Measurements from ENCODE around the gene APP.

Gene APP

DNA sequence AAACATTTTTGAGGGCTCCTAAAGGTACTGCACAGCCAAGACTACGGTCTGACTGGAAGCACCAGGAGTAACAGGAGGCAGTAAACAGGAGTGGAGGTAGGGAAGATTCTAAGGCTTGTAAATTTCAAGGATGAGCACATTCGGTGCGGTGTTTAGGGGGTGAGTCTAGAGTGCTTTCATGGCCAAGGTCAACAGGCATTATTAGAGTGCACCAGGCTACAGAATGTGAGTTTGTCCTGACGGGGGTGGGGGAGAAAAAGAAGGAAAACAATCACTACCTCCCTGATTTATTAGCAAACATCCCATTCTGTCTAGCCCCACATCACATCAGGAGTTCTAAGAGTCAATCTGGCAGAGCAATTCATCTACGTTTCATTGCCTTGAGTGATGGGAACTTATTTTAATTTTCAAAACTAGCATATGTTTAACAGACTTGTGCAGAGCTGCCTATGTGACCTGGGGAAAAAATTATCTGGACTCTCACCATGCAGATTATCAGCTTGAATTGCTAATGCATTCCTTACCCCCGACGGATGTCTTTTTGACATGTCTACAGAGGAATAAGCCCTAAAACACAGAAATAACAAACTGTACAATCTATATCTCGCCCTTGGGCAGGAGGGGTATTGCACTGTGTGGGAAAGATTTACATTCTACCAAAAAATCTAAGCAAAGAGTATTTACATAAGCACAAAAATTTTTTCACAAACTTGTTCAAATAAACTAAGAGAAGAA is 45.0 kb downstream of the APP start:
- no peak for DNase-seq

DNA sequence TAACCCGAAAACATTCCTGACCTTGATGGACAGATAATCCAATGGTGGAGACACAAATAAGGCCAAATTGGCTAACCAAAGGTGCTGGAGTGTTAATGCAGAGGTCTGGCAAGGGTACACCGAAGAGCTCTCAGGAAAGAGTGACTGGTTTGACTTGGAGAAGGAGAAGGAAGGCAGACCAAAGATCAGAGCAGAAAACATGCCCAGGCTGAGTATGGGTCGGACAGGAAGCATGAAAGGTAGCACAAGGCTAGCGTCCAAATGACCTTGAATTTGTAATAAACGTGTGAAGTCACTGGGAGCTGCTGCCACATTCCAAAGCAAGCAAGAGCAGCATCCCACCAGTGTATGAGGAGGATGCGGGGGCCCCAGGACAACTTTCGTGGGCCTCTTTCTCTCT is 45.7 kb downstream of the APP start:
- no peak for DNase-seq

DNA sequence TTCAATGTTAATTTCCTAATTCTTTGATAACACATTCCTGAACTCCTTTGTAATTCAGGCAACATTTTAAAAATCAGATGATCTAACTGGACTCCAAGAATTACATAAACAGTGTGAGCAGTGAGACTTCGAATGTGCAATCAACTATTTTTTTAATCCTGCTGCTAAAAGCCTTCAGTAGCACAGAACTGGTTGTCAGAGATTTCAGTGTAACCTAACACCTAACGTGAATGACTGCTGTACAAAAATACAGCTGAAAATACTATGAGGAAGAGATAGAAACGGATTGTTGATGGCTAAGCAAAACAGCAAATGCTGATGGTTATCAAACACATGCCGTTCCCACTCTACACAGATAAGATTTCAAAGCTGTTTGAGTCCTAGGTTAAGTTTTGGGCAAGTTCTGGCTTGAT is 46.1 kb downstream of the APP start:
- DNase-seq: no peak

DNA sequence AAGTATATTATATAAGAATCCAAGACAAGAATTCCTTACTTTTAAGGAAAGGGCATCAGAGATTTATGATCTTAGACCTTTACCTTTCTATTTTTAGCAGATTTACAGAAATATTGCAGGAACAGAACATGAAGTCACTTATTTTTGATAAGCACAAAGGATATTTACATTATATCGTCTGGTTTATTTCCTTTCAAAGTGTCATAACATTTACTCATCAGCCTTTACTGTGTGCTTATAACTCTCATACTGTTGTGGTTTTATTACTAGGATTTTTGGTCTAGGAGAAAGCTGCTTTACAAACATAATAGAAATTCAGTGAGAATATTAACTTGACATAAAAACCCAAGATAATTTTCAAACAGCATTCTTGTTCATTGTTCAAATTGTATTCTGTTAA is 47.6 kb downstream of the APP start:
- DNase-seq: no peak

DNA sequence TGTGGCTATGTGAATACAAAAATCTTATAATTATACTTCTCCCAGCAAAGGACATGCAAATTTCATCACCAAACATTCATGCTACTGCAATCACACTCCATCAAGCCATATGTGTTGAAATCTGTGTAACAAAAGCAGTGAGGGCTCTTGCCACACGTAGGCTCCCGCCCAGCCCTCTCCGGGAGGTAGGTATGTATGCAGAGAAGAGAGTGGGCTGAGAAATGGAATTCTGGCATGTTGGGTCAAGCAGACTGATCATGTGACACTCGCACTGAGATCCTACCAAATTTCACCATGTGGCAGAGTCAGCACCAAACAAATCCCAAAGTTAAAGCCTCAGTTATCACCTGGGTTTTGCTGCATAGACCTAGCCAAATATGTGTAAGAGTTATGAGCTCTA is 49.7 kb downstream of the APP start:
- no peak for DNase-seq

DNA sequence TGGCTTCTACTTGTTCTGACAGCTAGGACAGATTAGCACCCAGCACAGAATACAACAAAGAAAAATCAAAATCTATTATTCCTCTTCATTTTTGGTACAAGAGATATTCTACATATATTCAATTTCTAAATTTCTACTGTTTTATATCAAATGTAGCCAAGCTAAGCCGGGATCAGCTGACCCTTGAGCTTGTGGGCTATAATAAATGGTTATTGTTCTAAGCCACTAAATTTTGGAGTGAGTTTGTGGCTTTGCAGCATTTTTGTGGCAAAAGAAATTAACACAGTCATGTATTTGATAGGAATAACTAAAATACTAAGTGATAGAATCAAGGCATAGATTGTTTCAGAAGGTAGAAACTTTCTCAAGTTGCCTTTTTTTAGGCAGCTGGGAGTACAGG is 50.7 kb downstream of the APP start:
- no peak for DNase-seq

DNA sequence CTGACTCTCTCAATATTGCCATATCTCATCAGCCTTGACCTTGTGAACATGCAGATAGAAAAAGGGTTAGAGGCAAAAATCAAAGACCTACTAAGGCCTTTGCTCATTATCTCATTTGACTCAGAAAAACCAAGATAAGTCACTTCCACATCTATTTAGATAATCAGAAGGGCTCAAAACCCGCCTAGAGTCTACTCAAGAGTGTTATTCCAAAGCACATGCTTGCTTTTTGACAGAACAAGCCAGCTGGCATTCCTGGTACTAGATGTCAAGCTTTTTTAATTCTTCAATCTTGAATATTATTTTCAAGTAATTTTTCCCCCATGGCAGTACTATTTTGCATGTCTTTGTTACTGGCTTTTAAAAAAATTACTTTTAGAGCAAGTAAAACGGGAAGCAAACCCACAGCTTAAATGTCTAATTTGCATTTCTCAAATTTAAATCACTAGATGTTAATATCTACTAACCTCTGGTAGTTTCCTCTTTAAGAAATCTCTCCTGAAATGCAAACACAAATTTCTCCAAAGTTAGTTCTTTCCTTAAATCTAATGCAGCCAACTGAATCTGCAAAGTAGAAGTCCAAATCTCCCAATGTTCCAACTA is 51.5 kb downstream of the APP start:
- DNase-seq: no peak

DNA sequence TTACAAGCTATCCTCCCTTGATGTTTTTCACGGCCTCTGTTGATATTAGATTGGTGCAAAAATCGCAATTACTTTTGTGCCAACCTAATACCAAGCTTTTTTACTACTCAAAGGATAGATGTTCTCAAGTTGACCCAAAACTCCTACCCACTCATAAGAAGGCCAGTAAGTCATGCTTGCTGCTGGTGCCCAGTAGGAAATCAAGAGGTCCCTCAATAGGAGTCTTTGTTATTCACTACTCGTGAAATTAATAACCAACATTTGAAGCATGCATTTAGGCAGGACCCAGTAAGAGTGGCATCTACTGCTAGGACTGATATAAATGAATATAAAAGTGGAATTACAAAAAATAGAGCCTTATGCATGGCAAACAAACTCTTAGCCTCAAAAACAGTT is 52.6 kb downstream of the APP start:
- no peak for DNase-seq

DNA sequence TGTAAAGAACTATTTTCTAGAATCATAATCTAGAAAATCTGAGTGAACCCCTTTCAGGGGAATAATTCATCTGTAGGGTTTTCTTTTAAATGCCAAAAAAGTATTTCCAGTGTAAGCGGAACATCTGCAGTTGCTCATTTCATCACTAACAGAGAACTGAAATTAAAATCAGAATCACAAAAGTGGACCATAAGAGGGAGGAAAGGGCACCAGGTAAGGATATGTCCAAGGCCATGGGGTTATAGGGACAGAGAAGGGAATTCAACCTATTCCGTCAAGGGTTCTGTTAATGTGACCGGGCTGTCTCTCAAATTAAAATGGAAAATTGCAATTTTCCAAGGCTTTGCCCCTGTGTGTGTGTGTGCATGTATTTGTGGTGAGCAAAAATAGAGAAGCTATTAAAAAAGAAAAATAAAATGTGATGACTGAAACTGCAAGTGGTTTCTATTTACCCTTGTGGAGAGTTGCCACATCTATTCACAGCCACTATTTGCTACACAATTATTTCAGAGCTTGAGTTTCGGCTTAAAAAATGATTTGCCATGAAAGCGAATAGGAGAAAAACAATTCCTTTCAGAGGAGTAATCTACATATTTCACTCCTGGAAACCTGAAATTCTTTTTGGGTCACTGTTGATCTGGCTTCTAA is 53.1 kb downstream of the APP start:
- no peak for DNase-seq

DNA sequence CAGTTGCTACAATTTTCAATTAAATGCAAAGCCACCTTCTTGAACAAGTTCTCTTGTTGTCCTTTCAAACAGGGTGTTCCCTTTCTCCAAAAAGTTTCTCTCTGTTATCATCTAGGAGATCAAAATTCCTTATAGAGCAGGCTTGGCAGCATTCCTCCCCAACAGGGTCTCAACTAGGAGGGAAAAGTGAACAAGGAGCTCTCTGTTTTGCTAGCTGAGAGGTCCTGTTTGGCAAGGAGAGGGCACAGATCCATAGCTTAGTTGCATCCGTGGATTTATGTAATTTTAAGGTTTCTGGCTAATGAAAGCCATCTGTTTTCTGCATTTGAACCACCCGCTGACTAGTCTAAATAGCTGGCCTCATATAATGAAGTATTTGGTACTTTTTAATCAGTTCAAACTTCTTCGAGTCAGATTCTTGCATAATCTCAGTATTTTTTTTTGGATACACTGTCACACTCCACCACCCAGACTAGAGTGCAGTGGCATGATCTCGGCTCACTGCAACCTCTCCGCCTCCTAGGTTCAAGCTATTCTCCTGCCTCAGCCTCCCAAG is 54.0 kb downstream of the APP start:
- DNase-seq: no peak

DNA sequence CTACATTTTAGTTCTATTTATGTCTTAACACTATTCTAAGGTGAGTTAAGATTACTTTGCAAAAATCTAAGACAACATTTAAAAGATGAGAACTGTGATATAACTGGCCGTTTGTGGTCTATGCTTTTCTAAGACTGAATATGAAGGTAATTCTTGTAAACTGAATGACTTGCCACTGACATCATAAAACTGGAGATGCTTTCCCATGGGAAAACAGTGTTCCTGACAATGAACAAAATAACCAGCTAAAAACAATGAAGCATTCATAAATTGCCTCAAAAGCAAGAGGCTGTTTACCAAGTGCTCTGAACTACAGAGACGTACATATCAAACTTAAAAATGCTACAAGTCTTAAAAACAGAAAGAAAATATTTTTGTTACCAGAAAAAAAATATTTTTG is 54.7 kb downstream of the APP start:
- no peak for DNase-seq

DNA sequence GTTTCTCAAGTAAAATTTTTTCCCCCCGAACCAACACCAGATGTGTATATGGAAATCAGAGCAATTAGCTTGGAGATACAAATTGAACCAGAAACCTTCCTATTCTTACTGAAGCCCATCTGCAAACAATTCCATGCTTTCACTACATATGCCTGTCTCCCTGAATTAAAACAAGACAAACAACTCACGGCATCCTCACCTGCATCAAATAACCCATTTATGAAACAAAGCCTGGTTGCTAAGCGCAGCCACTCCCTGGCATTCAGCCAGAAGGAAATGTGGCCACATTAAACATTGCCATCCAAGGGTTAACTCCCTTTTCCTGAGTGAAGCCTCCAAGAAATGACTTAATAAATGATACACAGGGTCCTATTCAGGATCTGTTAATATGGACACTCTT is 55.3 kb downstream of the APP start:
- DNase-seq: no peak

DNA sequence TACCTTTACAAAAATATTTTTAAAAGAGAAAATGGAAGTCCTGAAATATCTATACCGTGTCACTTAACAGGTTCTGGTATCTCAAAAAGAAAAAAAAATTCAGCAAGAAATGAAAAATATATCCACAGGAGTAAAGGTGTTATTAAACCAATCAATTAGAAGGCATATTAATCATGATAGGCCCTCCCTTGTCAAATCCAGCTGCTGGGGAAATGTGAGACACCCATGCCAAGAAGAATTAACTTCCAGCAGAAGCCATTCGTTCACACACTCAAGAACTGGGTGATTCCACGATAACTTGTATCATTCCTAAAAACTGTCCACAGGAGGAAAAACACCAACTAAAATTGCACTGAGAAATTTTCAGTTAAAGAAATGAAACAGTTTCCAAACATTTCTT is 57.6 kb downstream of the APP start:
- DNase-seq: no peak

DNA sequence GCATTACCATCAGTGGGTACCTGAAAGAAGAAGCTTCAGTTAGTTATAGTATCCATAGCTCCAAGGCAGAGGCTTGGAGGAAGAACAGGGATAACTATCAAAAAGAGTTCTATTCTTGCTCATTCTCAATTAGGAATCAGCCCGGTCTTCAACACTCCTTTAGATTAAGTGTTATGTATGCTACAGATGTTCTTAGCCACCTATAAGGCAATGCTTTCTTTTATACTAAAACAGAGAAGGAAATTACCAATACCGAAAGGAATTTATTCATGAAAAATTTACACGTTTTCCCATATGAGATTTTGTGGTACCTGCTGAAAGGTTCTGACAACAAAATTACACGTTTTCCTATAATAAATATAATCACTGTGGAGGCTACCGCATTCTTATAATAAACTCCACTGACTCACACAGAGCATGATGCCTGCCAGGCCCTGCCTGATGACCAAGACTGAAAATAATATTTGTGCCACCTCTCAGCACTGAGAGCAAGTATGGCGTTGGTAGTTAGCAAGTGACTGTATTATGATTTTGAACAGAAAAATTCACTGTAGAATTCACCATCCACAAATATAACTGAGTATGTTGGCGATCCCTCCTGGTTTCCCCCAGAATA is 58.3 kb downstream of the APP start:
- DNase-seq: no peak

DNA sequence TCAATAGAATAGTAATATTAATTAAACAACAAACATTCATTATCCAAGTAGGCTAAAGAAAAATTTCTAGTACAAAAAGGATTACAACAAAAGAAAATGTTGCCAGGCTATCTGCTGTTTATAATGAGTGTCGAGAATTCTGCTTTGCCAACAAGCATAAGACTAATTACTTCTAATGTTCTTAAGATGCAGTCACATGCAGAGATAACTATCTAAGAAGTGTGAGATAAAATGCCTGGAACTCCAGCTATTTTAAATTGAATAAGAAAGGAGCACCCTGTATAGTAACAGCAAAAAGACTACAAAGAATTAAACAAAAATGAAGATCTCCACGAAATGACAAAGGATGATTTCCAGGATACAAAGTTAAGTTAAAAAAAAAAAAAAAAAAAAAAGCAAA is 59.9 kb downstream of the APP start:
- DNase-seq: no peak

DNA sequence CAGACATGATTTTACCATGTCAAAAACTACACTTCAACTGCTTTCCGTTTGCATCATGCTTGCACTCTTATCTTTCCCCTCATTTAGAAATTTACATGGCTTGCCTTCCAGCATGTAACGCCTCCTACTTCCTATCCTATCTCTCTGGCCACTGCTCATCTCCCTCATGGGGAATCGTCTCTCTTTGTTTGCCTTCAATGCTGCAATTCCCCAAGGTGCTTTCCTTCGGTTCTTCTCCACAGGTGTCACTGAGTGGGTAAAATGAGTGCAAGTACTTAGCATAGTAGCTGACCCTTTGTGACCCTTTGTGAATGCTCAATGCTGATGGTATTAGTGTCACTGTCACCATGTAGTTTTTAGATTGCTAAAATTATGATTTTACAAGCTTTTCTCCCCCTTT is 63.1 kb downstream of the APP start:
- DNase-seq: no peak

DNA sequence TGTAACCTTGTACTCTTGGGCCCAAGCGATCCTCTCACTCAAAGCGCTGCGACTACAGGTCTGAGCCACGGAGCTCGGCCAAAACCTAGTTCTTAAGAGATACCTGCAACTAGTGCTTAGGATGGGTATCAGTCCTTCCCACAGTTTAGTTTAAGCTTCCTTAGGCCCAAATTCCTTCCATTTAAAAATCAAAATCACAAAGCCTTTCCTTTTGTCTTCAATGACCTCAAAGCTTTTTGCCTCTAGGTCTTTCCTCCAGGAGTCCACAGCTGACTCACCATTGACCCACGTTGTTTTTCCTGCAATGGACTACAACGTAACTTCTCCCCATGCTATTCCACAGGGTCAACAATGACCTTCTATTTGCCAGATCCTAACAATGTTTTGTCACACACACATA is 64.0 kb downstream of the APP start:
- no peak for DNase-seq

DNA sequence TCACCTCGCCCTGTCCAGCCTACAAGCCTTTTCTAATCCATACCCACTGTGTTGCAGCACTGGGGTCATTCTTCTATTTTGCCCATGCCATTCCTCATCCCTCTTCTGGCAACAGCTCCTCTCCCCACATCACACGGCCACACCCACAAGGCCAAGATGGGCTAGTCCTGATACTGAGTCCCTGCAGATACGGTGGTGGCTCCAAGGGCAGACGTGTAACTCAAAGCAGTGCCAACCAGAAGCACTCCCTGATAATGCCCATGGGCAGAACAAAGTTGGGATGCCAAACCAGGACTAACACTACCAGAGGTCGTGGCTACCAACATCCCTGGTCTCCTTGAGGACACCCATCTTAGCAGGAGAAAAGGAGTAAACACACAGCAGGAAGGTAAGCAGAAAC is 64.8 kb downstream of the APP start:
- DNase-seq: no peak

DNA sequence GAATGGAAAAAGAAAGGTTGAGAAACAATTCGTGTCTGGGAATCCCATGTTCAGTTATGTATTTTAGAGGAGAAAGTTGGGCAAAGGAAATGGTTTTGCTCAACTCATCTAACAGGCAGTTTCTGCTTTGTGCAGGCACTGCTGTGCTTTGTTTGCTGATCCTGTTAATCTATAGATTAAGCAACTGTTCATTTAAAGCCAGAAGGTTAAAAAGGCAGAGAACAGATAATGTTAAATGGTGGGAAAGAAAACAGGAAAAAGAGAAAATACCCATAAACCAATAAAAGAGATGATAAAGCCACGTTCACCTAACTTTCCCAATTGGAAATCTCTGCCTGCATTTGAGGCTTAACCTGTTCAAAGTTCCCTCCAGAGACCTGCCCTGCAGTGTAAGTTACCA is 70.0 kb downstream of the APP start:
- DNase-seq: no peak

DNA sequence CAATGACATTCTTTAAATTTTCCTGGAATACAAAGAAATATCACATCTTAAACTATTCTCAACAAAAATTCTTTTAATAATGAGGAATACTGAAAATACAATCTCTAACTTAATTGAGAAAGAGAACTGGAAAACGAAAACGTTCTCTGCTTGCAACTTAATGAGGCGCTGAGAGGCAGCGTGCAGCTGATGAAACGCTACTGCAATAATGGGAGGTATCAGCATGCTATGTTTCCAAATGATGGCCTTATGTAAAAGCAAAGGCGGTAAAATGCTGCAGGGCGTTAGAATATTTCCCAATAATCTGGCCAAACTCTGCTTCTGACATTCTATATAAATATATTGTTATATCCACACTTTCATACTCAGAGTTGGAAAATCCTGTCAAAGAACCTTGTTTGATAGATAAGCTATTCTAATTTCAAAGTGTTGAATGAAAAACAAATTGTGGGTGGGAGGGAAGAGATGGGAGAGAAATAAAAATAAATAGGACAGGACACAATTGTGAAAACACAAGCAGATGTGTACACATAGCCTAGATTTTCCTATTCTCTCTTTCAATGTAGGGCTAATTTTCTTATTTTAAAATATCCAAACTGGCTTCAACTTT is 70.9 kb downstream of the APP start:
- DNase-seq: no peak

DNA sequence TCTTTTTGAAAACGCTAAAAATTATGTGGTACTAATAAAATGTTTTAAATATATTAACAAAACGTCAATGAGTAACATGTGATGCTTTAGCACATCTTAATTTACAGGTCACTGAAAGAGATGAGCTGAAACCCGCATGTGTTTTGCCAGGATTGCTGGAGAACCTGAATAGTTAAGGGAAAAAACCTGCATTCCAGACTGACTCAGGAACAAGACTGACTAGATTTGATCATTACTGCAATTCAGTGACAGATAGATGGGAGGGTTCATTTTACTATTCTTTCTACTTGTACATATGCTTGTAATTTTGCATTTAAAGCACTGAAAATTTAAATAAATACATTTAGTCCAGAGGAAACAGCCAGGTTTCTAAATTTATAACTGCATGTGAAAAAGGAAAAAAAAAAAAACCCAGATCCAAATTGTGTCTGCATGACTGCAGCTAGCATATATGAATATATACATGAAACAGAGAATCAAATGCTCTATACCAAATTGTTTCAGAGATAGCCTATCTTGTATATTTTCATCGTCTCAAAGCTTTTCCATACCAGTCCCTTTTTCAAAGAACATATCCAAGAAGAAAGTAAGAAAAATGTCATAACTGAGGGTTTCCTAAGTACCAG is 71.7 kb downstream of the APP start:
- no peak for DNase-seq

DNA sequence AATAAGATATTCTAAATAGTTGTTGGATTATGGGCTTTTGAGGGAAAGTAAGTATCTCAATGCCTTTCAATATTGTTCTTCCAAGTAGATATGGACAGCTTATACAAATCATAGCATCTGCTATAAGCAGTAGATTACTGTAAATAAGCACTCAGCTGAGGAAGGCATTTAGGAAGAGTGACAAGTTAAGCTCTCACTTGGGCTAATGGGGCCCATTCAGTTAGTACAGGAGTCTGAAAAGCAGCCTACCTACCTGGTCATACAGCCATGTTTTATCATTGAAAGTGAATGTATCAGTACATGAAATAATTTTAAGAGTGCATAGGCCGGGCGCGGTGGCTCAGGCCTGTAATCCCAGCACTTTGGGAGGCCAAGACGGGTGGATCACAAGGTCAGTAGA is 73.1 kb downstream of the APP start:
- no peak for DNase-seq

All from 8988T (cell line).